Calu3 (cell line): ENCODE data around the gene SLC25A30. TPM values are rescaled to one million over a fixed set of nuclear protein-coding genes. Genes with fewer than 3 reads are reported as not detected.

Experiments used
- BruUV-seq: library from RNA; stranded (reverse); fragments of 400-500 nt; replicated peaks from 2 replicates; lab custom pipeline; 2021; lab: Mats Ljungman, UMichigan
- CTCF ChIA-PET: fragments of 300-600 bp; sonication (Branson Sonifier 250); formaldehyde crosslinking; loops from one replicate; lab custom pipeline; 2022; ENCODE audit warnings: antibody characterized with exemption; lab: Charles Lee
- DNase-seq: peaks from one replicate; pipeline ENCODE4 v3.0.0; 2022
- H3K27ac Mint-ChIP-seq: one replicate; pipeline ENCODE4 v1.8.0; 2022; ENCODE audit warnings: mixed read lengths; ENCODE audit not compliant: unreplicated experiment
- H3K27me3 Mint-ChIP-seq: one replicate; pipeline ENCODE4 v1.8.0; 2022; ENCODE audit warnings: mixed read lengths; ENCODE audit not compliant: unreplicated experiment
- H3K36me3 Mint-ChIP-seq: one replicate; pipeline ENCODE4 v1.8.0; 2022; ENCODE audit warnings: mild to moderate bottlenecking, moderate library complexity, mixed read lengths; ENCODE audit not compliant: insufficient read depth, unreplicated experiment
- H3K4me1 Mint-ChIP-seq: one replicate; pipeline ENCODE4 v1.8.0; 2022; ENCODE audit warnings: mild to moderate bottlenecking, low read depth, mixed read lengths; ENCODE audit not compliant: unreplicated experiment
- H3K4me3 Mint-ChIP-seq: one replicate; pipeline ENCODE4 v1.8.0; 2022; ENCODE audit warnings: mild to moderate bottlenecking, low read depth, moderate library complexity, mixed read lengths; ENCODE audit not compliant: unreplicated experiment
- H3K9me3 Mint-ChIP-seq: one replicate; pipeline ENCODE4 v1.8.0; 2022; ENCODE audit warnings: low read depth, mixed read lengths; ENCODE audit not compliant: unreplicated experiment
- intact Hi-C: fragments of 100-400 bp; cut with micrococcal nuclease; formaldehyde crosslinking; loops from one replicate; pipeline ENCODE4 v1.10.0; 2022; ENCODE audit not compliant: unreplicated experiment
- total RNA-seq: library from RNA; stranded (reverse); gene quantifications from 2 replicates; pipeline ENCODE4 v1.2.3, GENCODE V29; 2022
- TF ChIP-seq, protein P1 (sequence below): fragments of 200-600 bp; IDR thresholded peaks from one replicate; pipeline ENCODE4 v1.8.0; 2022; ENCODE audit warnings: antibody characterized with exemption; ENCODE audit not compliant: unreplicated experiment

The SLC25A30 gene
- total RNA-seq, 1 experiment from 2014 or later, result 18.2 TPM

DNA sequence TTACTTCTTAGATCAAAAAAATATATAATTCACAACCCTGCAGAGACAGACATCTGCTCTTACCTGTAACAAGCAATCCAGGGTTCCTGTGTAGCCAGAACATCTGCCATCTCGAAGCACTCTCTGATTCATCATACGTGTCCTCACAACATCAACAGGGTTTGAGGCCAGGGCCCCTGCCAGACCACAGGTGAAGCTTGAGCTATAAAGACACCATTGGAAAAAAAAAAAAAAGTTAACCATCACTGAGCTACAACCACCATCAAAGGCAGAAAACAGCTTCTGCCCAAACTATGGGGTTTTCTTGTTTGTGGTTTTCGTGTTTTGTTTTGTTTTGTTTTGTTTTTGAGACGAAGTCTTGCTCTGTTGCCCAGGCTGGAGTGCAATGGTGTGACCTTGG lies 19.3 kb downstream of the SLC25A30 start:
- Mint-ChIP-seq H3K36me3 (peaks cover 21% of the 10 kb centered on the region), H3K27me3 (no peaks in the 10 kb centered on the region), H3K4me1 (no peaks in the 10 kb centered on the region), H3K9me3 (no peaks in the 10 kb centered on the region), H3K4me3 (no peak overlapping the region), H3K27ac (no peak overlapping the region)
- TF ChIP-seq, protein P1, sequence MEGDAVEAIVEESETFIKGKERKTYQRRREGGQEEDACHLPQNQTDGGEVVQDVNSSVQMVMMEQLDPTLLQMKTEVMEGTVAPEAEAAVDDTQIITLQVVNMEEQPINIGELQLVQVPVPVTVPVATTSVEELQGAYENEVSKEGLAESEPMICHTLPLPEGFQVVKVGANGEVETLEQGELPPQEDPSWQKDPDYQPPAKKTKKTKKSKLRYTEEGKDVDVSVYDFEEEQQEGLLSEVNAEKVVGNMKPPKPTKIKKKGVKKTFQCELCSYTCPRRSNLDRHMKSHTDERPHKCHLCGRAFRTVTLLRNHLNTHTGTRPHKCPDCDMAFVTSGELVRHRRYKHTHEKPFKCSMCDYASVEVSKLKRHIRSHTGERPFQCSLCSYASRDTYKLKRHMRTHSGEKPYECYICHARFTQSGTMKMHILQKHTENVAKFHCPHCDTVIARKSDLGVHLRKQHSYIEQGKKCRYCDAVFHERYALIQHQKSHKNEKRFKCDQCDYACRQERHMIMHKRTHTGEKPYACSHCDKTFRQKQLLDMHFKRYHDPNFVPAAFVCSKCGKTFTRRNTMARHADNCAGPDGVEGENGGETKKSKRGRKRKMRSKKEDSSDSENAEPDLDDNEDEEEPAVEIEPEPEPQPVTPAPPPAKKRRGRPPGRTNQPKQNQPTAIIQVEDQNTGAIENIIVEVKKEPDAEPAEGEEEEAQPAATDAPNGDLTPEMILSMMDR, result no peak
- no peak for DNase-seq
- CTCF ChIA-PET, result no interaction called here
- BruUV-seq, result no TSS peak
- intact Hi-C loops, result loop anchor here (10.0 kb wide), 1 partner anchor 354 kb away; no protein-coding TSS in a partner anchor

DNA sequence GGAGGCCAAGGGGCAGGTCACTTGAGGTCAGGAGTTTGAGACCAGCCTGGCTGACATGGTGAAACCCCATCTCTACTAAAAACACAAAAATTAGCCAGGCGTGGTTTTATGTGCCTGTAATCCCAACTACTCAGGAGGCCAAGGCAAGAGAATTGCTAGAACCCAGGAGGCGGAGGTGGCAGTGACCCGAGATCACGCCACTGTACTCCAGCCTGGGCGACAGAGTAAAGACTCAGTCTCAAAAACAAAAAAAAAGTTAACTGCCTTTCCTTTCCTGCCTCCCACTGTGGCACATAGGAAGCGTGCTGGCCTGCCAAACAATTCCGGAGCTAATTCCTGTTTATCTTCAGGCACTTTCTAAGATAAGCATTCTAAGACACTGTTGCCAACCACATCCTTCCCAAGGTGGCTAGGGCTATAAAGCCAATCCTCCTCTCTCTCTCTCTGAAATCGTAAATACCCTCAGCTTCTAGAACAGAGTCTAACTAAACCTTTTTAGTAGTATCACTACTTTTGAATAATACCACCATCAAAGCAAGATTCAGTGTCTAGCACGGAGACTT lies 21.6 kb downstream of the SLC25A30 start:
- Mint-ChIP-seq H3K27me3 (no peaks in the 10 kb centered on the region), H3K27ac (no peak overlapping the region), H3K4me3 (no peak overlapping the region), H3K36me3 (peaks cover 17% of the 10 kb centered on the region), H3K9me3 (no peaks in the 10 kb centered on the region), H3K4me1 (no peaks in the 10 kb centered on the region)
- CTCF ChIA-PET, result no interaction called here
- no peak for DNase-seq
- intact Hi-C loops, result loop anchor here (10.0 kb wide), 1 partner anchor 352 kb away; no protein-coding TSS in a partner anchor
- BruUV-seq, result no TSS peak
- TF ChIP-seq, protein P1, result no peak

DNA sequence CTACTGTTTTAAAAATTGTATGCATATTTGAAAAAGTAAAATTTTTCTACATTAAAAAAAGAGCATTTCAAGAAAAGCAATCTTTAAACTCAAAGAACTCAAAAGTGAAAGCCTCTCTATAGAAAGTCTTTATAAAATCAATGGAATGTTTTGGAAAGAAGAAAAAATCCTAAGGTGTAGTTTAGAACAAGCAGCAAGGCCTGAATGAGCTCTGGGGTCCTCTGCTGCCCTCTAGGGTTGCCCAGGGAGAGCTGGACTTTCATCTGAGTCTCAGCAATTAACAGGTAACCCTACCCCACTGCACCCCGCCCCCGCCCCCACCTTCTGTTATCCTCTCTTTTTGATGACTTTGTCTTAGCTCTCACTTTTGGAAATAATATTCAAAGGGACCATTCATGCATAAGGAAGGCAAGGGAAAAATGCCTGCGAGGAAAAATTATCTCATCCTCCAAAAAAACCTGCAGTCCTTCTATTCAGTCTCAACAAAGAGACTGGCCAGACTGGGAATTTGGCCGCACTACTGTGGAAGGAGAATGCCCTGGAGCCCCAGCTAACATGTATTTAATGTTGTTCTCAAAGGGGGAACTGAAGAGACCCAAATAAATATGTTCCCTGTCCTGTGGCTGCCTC lies 24.1 kb downstream of the SLC25A30 start:
- Mint-ChIP-seq H3K9me3 (no peaks in the 10 kb centered on the region), H3K27ac (no peak overlapping the region), H3K36me3 (peaks cover 17% of the 10 kb centered on the region), H3K4me1 (no peaks in the 10 kb centered on the region), H3K27me3 (no peaks in the 10 kb centered on the region), H3K4me3 (no peak overlapping the region)
- no TSS peak for BruUV-seq
- peak; percentile 57 for DNase-seq
- intact Hi-C loops, result loop anchor here (5.0 to 10.0 kb wide), 2 partner anchors 62 to 349 kb away; no protein-coding TSS in a partner anchor
- TF ChIP-seq, protein P1, result peak; percentile 57
- CTCF ChIA-PET, result interaction anchor here (0.8 to 1.3 kb wide), 4 partner anchors 26 to 102 kb away, joined by 3 to 20 read pairs (median 8); partner anchors contain the start of gene TPT1

DNA sequence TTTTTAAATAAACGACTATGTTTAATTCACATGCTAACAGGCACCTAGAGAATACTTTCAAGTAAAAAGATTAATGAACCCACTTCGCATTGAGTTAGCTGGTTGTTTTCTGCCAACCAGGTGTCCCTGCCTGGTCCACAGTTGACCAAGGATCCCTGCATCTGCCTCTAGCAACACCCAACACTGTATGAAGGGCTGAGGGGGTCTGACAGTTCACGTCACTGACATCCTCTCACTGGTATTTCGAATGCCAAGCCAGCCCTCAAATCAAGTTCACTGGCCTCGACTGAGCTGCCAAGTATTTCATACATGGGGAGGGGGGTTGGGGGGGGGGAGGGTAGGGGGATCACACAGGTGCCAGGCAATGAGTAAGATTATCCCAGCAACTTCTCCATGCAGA lies 25.4 kb downstream of the SLC25A30 start:
- no peak for DNase-seq
- TF ChIP-seq, protein P1, result no peak
- intact Hi-C loops, result loop anchor here (5.0 to 10.0 kb wide), 2 partner anchors 61 to 348 kb away; no protein-coding TSS in a partner anchor
- H3K9me3 Mint-ChIP-seq, result no peaks in the 10 kb centered on the region
- CTCF ChIA-PET, result no interaction called here
- H3K36me3 Mint-ChIP-seq, result peaks cover 17% of the 10 kb centered on the region
- no peaks in the 10 kb centered on the region for H3K27me3 Mint-ChIP-seq
- H3K4me1 Mint-ChIP-seq, result no peaks in the 10 kb centered on the region
- no TSS peak for BruUV-seq
- no peak overlapping the region for H3K4me3 Mint-ChIP-seq
- no peak overlapping the region for H3K27ac Mint-ChIP-seq
